WERI-Rb-1 (cell line): Measurements from ENCODE around the gene ARHGAP40.

Source experiments
- DNase-seq: peaks from one replicate; pipeline ENCODE4 v3.0.0-alpha.2; 2020
- H3K27ac ChIP-seq: fragments of 250-450 bp; sonication (Bioruptor Pico); 2 replicates; pipeline ENCODE4 v1.5.1; 2020; ENCODE audit warnings: mild to moderate bottlenecking, moderate library complexity
- H3K27me3 ChIP-seq: fragments of 250-450 bp; sonication (Bioruptor Pico); 2 replicates; pipeline ENCODE4 v1.5.1; 2021; ENCODE audit warnings: mild to moderate bottlenecking, low read depth, moderate library complexity; ENCODE audit not compliant: insufficient read depth, severe bottlenecking
- H3K36me3 ChIP-seq: fragments of 250-450 bp; sonication (Bioruptor Pico); 2 replicates; pipeline ENCODE4 v1.5.1; 2020; ENCODE audit warnings: mild to moderate bottlenecking, moderate library complexity
- H3K4me3 ChIP-seq: 2 replicates; pipeline ENCODE4 v1.5.1; 2011; ENCODE audit warnings: low read depth, mild to moderate bottlenecking, control low read depth, low read length
- H3K9me3 ChIP-seq: fragments of 250-450 bp; sonication (Bioruptor Pico); 2 replicates; pipeline ENCODE4 v1.5.1; 2021; ENCODE audit warnings: mild to moderate bottlenecking, moderate library complexity; ENCODE audit not compliant: severe bottlenecking
- TF ChIP-seq, protein P1 (sequence below): IDR thresholded peaks from 2 replicates; pipeline ENCODE4 v1.5.1; 2011; ENCODE audit warnings: low read depth, mild to moderate bottlenecking, control low read depth, inconsistent platforms, low read length

Gene ARHGAP40

DNA sequence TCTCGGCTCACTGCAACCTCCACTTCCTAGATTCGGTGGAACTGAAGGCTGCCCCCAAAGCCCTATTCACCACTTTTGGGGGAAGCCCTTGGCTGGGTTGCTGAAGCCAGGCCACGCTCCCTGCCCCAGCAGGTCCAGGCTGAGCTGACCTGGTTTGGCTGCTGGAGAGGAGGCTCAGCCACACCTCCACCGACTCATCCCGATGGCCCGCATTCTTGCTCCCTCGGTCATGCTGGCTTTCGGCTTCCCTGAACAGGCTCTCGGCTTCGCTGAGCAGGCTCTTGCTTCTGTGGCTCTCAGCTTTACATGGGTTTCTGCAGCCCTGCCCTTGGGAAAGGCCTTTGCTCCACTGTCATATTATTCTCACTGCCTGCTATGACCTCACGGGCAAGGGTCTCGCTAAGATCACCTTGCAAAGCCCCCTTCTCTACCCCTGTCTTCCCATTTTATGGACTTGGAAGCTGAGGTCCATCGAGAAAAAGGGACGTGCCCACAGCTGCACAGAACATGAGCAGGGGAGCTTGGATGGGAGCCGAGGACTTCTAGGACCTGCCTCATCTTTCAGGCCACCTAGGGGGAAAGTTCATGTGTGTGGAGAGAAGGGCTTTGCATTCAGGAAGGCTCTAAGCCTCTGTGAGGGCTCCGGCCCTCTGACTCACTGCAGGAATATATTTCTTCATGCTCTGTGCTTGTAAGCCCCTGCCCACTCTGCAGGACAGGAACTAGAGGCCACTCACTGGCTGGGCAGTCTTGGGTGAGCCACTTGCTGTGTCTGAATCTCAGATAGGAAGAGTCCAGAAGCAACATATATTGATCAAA lies 15.6 kb downstream of the ARHGAP40 start:
- H3K4me3 ChIP-seq = no peak overlapping the region
- no peaks in the 10 kb centered on the region for H3K27me3 ChIP-seq
- DNase-seq = no peak
- no peaks in the 10 kb centered on the region for H3K36me3 ChIP-seq
- TF ChIP-seq, protein P1, sequence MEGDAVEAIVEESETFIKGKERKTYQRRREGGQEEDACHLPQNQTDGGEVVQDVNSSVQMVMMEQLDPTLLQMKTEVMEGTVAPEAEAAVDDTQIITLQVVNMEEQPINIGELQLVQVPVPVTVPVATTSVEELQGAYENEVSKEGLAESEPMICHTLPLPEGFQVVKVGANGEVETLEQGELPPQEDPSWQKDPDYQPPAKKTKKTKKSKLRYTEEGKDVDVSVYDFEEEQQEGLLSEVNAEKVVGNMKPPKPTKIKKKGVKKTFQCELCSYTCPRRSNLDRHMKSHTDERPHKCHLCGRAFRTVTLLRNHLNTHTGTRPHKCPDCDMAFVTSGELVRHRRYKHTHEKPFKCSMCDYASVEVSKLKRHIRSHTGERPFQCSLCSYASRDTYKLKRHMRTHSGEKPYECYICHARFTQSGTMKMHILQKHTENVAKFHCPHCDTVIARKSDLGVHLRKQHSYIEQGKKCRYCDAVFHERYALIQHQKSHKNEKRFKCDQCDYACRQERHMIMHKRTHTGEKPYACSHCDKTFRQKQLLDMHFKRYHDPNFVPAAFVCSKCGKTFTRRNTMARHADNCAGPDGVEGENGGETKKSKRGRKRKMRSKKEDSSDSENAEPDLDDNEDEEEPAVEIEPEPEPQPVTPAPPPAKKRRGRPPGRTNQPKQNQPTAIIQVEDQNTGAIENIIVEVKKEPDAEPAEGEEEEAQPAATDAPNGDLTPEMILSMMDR = no peak
- no peak overlapping the region for H3K27ac ChIP-seq
- no peaks in the 10 kb centered on the region for H3K9me3 ChIP-seq

DNA sequence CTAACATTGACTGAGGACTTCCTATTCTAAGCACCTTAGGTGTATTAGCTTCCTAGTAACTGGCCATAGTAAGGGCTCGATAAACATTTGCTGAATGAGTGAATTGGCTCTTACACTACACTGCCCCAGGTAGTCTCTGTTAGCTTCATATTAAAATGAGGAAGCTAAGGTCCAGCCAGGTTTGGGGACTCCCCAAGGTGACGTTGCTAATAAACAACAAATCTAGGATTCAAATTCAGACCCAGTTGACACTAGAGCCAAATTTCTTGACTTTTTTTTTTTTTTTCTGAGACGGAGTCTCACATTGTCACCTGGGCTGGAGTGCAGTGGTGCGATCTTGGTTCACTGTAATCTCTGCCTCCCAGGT lies 16.2 kb downstream of the ARHGAP40 start:
- H3K27me3 ChIP-seq = no peaks in the 10 kb centered on the region
- no peak for DNase-seq

GRCh38 chr20:38620441-38620840 lies 18.8 kb downstream of the ARHGAP40 start:
- H3K9me3 ChIP-seq = no peaks in the 10 kb centered on the region
- H3K4me3 ChIP-seq = no peak overlapping the region
- no peak for DNase-seq
- H3K27ac ChIP-seq = no peak overlapping the region
- no peaks in the 10 kb centered on the region for H3K27me3 ChIP-seq
- TF ChIP-seq, protein P1 = no peak
- no peaks in the 10 kb centered on the region for H3K36me3 ChIP-seq

More for the DNA sequence above, 16.2 kb downstream of the ARHGAP40 start:
- TF ChIP-seq, protein P1 = no peak
- no peaks in the 10 kb centered on the region for H3K9me3 ChIP-seq
- no peaks in the 10 kb centered on the region for H3K36me3 ChIP-seq
- no peak overlapping the region for H3K4me3 ChIP-seq
- H3K27ac ChIP-seq = no peak overlapping the region

DNA sequence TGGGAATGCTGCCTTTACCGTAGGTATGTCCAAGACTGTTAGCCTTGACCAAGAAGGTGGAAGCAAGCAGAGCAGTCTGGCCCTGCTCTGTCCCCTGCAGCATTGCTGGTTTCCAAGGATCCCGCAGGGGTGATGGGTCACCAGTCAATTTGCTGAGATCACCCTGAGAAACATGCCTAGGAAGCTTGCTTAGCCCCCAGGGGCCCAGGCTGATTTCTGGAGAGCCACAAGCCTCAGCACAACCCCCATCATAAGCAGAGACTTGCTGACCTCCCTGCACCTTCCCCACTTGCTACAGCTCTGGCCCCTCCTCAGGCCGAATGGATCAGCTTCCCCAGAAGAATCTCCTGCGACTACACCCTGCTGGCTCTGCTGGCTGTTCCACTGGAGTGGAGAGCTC lies 21.5 kb downstream of the ARHGAP40 start:
- Histone ChIP-seq H3K27ac (no peak overlapping the region), H3K4me3 (no peak overlapping the region), H3K27me3 (no peaks in the 10 kb centered on the region), H3K36me3 (no peaks in the 10 kb centered on the region), H3K9me3 (no peaks in the 10 kb centered on the region)
- no peak for DNase-seq
- TF ChIP-seq, protein P1 = no peak

- H3K4me3 ChIP-seq = no peak overlapping the region
- H3K9me3 ChIP-seq = no peaks in the 10 kb centered on the region
- H3K27me3 ChIP-seq = no peaks in the 10 kb centered on the region
- no peak for DNase-seq
- TF ChIP-seq, protein P1 = no peak
- H3K27ac ChIP-seq = no peak overlapping the region
- H3K36me3 ChIP-seq = no peaks in the 10 kb centered on the region
Measured at GRCh38 chr20:38624084-38624483, 22.5 kb downstream of the ARHGAP40 start.

- no peak overlapping the region for H3K27ac ChIP-seq
- H3K9me3 ChIP-seq = no peaks in the 10 kb centered on the region
- TF ChIP-seq, protein P1 = no peak
- no peaks in the 10 kb centered on the region for H3K36me3 ChIP-seq
- no peak for DNase-seq
- no peak overlapping the region for H3K4me3 ChIP-seq
- no peaks in the 10 kb centered on the region for H3K27me3 ChIP-seq
Measured at GRCh38 chr20:38625896-38626295, 24.3 kb downstream of the ARHGAP40 start.
